Tibial nerve (tissue), 4 donors: ENCODE measurements around the gene NUBP1. TPM values are rescaled to one million over a fixed set of nuclear protein-coding genes. Genes with fewer than 3 reads are reported as not detected.
"Not testable (repeated sequence)": the region's sequence is repeated elsewhere in the genome, so short reads cannot be mapped to it uniquely, and the experiment has no call there.

Experiments used
- DNase-seq, 2 donors: peaks; one replicate each; pipeline ENCODE4 v3.0.0-alpha.2; 2019; ENCODE audit warnings: low spot score in 2 of 2
- H3K27ac ChIP-seq, 4 donors: fragments of 200-600 bp; sonication (generic) in 3 of 4; one replicate each; pipeline ENCODE4 v1.5.1; 2017 to 2019; ENCODE audit warnings: mild to moderate bottlenecking in 1 of 4
- H3K27me3 ChIP-seq, 2 donors: fragments of 200-600 bp; sonication (generic) in 1 of 2; one replicate each; pipeline versions ENCODE4 v1.5.1 to v1.6.0; 2017 to 2019
- H3K36me3 ChIP-seq, 3 donors: fragments of 200-600 bp; sonication (generic); one replicate each; pipeline ENCODE4 v1.5.1; 2018 to 2019
- H3K4me1 ChIP-seq, 4 donors: fragments of 200-600 bp; sonication (generic) in 3 of 4; one replicate each; pipeline ENCODE4 v1.5.1; 2017 to 2019
- H3K4me3 ChIP-seq, 4 donors: fragments of 200-600 bp; sonication (generic) in 3 of 4; one replicate each; pipeline ENCODE4 v1.5.1; 2017 to 2019; ENCODE audit warnings: mild to moderate bottlenecking in 1 of 4, moderate library complexity in 1 of 4
- H3K9me3 ChIP-seq, 4 donors: fragments of 200-600 bp; sonication (generic) in 3 of 4; one replicate each; pipeline ENCODE4 v1.5.1; 2017 to 2019
- EP300 ChIP-seq, 2 donors: sonication (generic); formaldehyde crosslinking; IDR thresholded peaks; one replicate each; pipeline ENCODE4 v1.6.1; 2017; ENCODE audit warnings: antibody characterized with exemption in 2 of 2, mild to moderate bottlenecking in 1 of 2
- POLR2A ChIP-seq, 2 donors: fragments of 450-650 bp; IDR thresholded peaks; one replicate each; pipeline ENCODE4 v1.6.1; 2017; ENCODE audit warnings: antibody characterized with exemption in 2 of 2, mild to moderate bottlenecking in 2 of 2, moderate library complexity in 2 of 2
- WGBS, 2 donors: methylation state at CpG; one replicate each; pipeline ENCODE4 v1.1.5; 2018; 5-methylcytosine and 5-hydroxymethylcytosine counted together
- total RNA-seq, 4 donors: library from RNA; depleted of rRNA; stranded (reverse); fragments of >200 nt; gene quantifications; one replicate each; pipeline ENCODE4 v1.1.0, GENCODE V29; 2016
- TF ChIP-seq, protein P1 (sequence below), 5 experiments: fragments of 200-600 bp in 3 of 5; fragments of 450-650 bp in 2 of 5; sonication (generic) in 3 of 5; IDR thresholded peaks; one replicate each; pipeline ENCODE4 v1.5.1; 2016 to 2019; ENCODE audit warnings: antibody characterized with exemption in 5 of 5, mild to moderate bottlenecking in 3 of 5, moderate library complexity in 2 of 5

NUBP1 gene
- total RNA-seq, 4 donors from 2014 or later = 13.6 to 20.5 (median 17.2) TPM

DNA sequence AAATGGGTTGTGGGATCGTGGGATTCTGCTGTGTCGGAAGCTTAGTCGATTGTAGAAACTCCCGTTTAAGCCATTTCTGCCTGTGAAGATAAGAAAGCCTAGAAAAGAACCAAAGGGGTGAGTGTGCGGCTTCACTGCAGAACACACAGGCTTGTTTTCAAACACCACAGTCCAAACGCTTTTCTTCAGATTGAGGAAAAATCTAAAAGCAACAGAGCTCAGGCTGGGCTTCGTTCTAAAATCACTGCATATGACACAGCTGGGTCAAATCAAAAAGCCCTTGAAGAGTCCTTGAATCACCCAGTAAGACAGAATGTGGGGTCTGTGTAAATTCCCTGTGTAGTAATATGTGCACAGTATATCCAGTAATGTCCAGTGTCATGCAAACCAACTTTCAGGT is 25.7 kb downstream of the NUBP1 start:
- H3K4me3 ChIP-seq = no peak overlapping the region
- WGBS, 2 donors = 65 to 67% methylated on average over 7 of the region's 7 CpGs
- no peaks in the 10 kb centered on the region for H3K9me3 ChIP-seq
- no peaks in the 10 kb centered on the region for H3K27me3 ChIP-seq
- H3K4me1 ChIP-seq = peaks cover 0 to 4% (median 0%) of the 10 kb centered on the region in 4 donors
- H3K36me3 ChIP-seq = peaks cover 0 to 58% (median 0%) of the 10 kb centered on the region in 3 donors
- TF ChIP-seq EP300 (IDR thresholded peaks at IDR 0.05) (no peak), POLR2A (IDR thresholded peaks at IDR 0.05) (no peak)
- TF ChIP-seq, protein P1, sequence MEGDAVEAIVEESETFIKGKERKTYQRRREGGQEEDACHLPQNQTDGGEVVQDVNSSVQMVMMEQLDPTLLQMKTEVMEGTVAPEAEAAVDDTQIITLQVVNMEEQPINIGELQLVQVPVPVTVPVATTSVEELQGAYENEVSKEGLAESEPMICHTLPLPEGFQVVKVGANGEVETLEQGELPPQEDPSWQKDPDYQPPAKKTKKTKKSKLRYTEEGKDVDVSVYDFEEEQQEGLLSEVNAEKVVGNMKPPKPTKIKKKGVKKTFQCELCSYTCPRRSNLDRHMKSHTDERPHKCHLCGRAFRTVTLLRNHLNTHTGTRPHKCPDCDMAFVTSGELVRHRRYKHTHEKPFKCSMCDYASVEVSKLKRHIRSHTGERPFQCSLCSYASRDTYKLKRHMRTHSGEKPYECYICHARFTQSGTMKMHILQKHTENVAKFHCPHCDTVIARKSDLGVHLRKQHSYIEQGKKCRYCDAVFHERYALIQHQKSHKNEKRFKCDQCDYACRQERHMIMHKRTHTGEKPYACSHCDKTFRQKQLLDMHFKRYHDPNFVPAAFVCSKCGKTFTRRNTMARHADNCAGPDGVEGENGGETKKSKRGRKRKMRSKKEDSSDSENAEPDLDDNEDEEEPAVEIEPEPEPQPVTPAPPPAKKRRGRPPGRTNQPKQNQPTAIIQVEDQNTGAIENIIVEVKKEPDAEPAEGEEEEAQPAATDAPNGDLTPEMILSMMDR (IDR thresholded peaks at IDR 0.05) = no peak
- H3K27ac ChIP-seq = no peak overlapping the region
- no peak for DNase-seq

DNA sequence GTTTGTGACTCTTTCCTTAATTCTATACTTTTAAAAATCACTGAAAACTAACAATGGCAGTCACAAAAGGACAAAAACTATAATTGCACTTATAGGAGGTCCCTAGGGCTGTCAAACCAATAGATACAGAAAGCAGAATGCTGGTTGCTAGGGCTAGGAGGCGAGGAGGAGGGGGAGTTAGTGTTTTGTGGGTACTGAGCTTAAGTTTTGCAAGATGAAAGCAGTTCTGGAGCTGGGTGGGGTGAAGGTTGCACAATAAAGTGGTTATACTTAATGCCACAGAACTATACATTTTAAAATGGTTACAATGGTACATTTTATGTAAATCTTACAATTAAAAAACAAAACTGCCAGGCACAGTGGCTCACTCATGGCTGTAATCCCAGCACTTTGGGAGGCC is 27.3 kb downstream of the NUBP1 start:
- Histone ChIP-seq H3K27ac (no peak overlapping the region), H3K4me3 (no peak overlapping the region), H3K27me3 (no peaks in the 10 kb centered on the region), H3K9me3 (no peaks in the 10 kb centered on the region), H3K4me1 (peaks cover 0 to 4% (median 0%) of the 10 kb centered on the region in 4 donors), H3K36me3 (peaks cover 0 to 43% (median 0%) of the 10 kb centered on the region in 3 donors)
- no peak for DNase-seq
- 71 to 83% methylated on average over 1 of the region's 1 CpG for WGBS, 2 donors
- no peak for TF ChIP-seq POLR2A (IDR thresholded peaks at IDR 0.05)
- TF ChIP-seq, protein P1 (IDR thresholded peaks at IDR 0.05) = no peak
- no peak for TF ChIP-seq EP300 (IDR thresholded peaks at IDR 0.05)

GRCh38 chr16:10776280-10776679 is 32.6 kb downstream of the NUBP1 start:
- Histone ChIP-seq H3K4me1 (no peaks in the 10 kb centered on the region), H3K4me3 (no peak overlapping the region), H3K27me3 (no peaks in the 10 kb centered on the region), H3K36me3 (no peaks in the 10 kb centered on the region), H3K27ac (no peak overlapping the region), H3K9me3 (no peaks in the 10 kb centered on the region)
- DNase-seq = no peak
- 71 to 75% methylated on average over 4 of the region's 4 CpGs for WGBS, 2 donors
- no peak for TF ChIP-seq EP300 (IDR thresholded peaks at IDR 0.05)
- TF ChIP-seq POLR2A (IDR thresholded peaks at IDR 0.05) = no peak
- TF ChIP-seq, protein P1 (IDR thresholded peaks at IDR 0.05) = no peak

GRCh38 chr16:10776923-10777322 is 33.3 kb downstream of the NUBP1 start:
- not testable (repeated sequence) for H3K4me3 ChIP-seq, H3K9me3 ChIP-seq, H3K27me3 ChIP-seq, H3K4me1 ChIP-seq, H3K36me3 ChIP-seq, H3K27ac ChIP-seq, DNase-seq
- WGBS, 2 donors = 66 to 73% methylated on average over 6 of the region's 6 CpGs

GRCh38 chr16:10777356-10777755 is 33.7 kb downstream of the NUBP1 start:
- Histone ChIP-seq H3K4me3 (no peak overlapping the region), H3K27me3 (no peaks in the 10 kb centered on the region), H3K27ac (no peak overlapping the region), H3K4me1 (no peaks in the 10 kb centered on the region), H3K9me3 (no peaks in the 10 kb centered on the region), H3K36me3 (no peaks in the 10 kb centered on the region)
- no peak for DNase-seq
- TF ChIP-seq, protein P1 (IDR thresholded peaks at IDR 0.05) = no peak
- TF ChIP-seq POLR2A (IDR thresholded peaks at IDR 0.05) (no peak), EP300 (IDR thresholded peaks at IDR 0.05) (no peak)
- WGBS, 2 donors = 92 to 93% methylated on average over 12 of the region's 12 CpGs

- 93 to 94% methylated on average over 6 of the region's 6 CpGs for WGBS, 2 donors
- not testable (repeated sequence) for DNase-seq, H3K9me3 ChIP-seq, H3K27me3 ChIP-seq, H3K36me3 ChIP-seq, H3K27ac ChIP-seq, H3K4me3 ChIP-seq, H3K4me1 ChIP-seq
Measured at GRCh38 chr16:10779908-10780307, 36.3 kb downstream of the NUBP1 start.
